Measurements from ENCODE around the gene TMEM131. TPM values are rescaled to one million over a fixed set of nuclear protein-coding genes. Genes with fewer than 3 reads are reported as not detected.

The TMEM131 gene
- total and polyA plus RNA-seq, 10 of the 15 experiments (the other 5 are each of a cell fraction or from before 2014, with no cell fraction given), result 6.0 to 48.2 (median 23.2) TPM

DNA sequence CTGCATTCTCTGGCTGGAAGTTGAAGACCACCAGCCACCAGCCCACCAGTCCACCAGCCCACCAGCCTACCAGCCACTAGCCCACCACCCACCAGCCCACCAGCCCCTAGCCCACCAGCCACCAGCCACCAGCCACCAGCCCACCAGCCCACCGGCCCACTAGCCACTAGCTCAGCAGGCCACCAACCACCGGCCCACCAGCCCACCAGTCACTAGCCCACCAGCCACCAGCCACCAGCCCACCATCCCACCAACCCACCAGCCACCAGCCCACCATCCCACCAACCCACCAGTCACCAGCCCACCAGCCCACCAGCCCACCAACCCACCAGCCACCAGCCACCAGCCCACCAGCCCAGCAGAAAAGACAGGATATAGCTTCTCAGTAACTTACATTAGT is 18.6 kb upstream of the TMEM131 start:
- Histone ChIP-seq H3K9me3 (replicated peaks; ENCODE audit: control insufficient read depth, insufficient read depth, low read length) (no peaks in the 10 kb centered on the region), H4K20me1 (ENCODE audit: control insufficient read depth, insufficient read depth) (no peaks in the 10 kb centered on the region), H3K27me3 (replicated peaks in 1 of 2; ENCODE audit: control insufficient read depth in 2 of 2, insufficient read depth in 2 of 2, low read length in 1 of 2) (no peaks in the 10 kb centered on the region), H3K4me3 (no peak overlapping the region), H2AFZ (ENCODE audit: control insufficient read depth, low read depth, low read length) (no peak overlapping the region), H3K79me2 (ENCODE audit: control insufficient read depth, insufficient read depth, low read length) (no peaks in the 10 kb centered on the region), H3K4me1 (ENCODE audit: control insufficient read depth, insufficient read depth, low read length) (peaks cover 55% of the 10 kb centered on the region), H3K27ac (ENCODE audit: control insufficient read depth, insufficient read depth) (peak overlapping the region; percentile 97), H3K9ac (ENCODE audit: control insufficient read depth, insufficient read depth, low read length) (no peak overlapping the region), H3K36me3 (ENCODE audit: control insufficient read depth in 2 of 2, insufficient read depth in 2 of 2, low read length in 1 of 2) (no peaks in the 10 kb centered on the region), H3K4me2 (ENCODE audit: control insufficient read depth, insufficient read depth) (peak overlapping the region; percentile 98)
- TF ChIP-seq, protein P1, sequence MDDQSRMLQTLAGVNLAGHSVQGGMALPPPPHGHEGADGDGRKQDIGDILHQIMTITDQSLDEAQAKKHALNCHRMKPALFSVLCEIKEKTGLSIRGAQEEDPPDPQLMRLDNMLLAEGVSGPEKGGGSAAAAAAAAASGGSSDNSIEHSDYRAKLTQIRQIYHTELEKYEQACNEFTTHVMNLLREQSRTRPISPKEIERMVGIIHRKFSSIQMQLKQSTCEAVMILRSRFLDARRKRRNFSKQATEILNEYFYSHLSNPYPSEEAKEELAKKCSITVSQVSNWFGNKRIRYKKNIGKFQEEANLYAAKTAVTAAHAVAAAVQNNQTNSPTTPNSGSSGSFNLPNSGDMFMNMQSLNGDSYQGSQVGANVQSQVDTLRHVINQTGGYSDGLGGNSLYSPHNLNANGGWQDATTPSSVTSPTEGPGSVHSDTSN (IDR thresholded peaks at IDR 0.05; ENCODE audit: insufficient replicate concordance, low read depth, low read length), result no peak
- TF ChIP-seq, protein P2, sequence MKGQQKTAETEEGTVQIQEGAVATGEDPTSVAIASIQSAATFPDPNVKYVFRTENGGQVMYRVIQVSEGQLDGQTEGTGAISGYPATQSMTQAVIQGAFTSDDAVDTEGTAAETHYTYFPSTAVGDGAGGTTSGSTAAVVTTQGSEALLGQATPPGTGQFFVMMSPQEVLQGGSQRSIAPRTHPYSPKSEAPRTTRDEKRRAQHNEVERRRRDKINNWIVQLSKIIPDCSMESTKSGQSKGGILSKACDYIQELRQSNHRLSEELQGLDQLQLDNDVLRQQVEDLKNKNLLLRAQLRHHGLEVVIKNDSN (IDR thresholded peaks at IDR 0.05; ENCODE audit: borderline replicate concordance, extremely low read length, insufficient read depth, low read depth, low read length), result no peak
- TF ChIP-seq RUNX3 (IDR thresholded peaks at IDR 0.05; ENCODE audit: low read length), result no peak
- TF ChIP-seq, protein P3, sequence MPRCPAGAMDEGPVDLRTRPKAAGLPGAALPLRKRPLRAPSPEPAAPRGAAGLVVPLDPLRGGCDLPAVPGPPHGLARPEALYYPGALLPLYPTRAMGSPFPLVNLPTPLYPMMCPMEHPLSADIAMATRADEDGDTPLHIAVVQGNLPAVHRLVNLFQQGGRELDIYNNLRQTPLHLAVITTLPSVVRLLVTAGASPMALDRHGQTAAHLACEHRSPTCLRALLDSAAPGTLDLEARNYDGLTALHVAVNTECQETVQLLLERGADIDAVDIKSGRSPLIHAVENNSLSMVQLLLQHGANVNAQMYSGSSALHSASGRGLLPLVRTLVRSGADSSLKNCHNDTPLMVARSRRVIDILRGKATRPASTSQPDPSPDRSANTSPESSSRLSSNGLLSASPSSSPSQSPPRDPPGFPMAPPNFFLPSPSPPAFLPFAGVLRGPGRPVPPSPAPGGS (IDR thresholded peaks at IDR 0.05; ENCODE audit: borderline replicate concordance, insufficient read depth, low read depth, low read length, poor library complexity, severe bottlenecking), result no peak
- TF ChIP-seq NFYB (IDR thresholded peaks at IDR 0.05; ENCODE audit: insufficient read depth, low read depth, low read length), result no peak
- no peak for TF ChIP-seq IKZF1 (conservative IDR thresholded peaks at IDR 0.05)
- TF ChIP-seq EZH2 (IDR thresholded peaks at IDR 0.05; ENCODE audit: borderline replicate concordance, control insufficient read depth, low read depth, low read length), result no peak
- no peak for TF ChIP-seq ZNF207 (IDR thresholded peaks at IDR 0.05; ENCODE audit: borderline replicate concordance)
- TF ChIP-seq, protein P4, sequence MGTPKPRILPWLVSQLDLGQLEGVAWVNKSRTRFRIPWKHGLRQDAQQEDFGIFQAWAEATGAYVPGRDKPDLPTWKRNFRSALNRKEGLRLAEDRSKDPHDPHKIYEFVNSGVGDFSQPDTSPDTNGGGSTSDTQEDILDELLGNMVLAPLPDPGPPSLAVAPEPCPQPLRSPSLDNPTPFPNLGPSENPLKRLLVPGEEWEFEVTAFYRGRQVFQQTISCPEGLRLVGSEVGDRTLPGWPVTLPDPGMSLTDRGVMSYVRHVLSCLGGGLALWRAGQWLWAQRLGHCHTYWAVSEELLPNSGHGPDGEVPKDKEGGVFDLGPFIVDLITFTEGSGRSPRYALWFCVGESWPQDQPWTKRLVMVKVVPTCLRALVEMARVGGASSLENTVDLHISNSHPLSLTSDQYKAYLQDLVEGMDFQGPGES (IDR thresholded peaks at IDR 0.05), result no peak
- TF ChIP-seq LARP7 (IDR thresholded peaks at IDR 0.05), result no peak
- TF ChIP-seq STAT1 (conservative IDR thresholded peaks at IDR 0.05), result no peak
- TF ChIP-seq PML (IDR thresholded peaks at IDR 0.05; ENCODE audit: low read length), result no peak
- no peak for TF ChIP-seq HCFC1 (IDR thresholded peaks at IDR 0.05; ENCODE audit: low read length)
- no peak for TF ChIP-seq WRNIP1 (IDR thresholded peaks at IDR 0.05; ENCODE audit: borderline replicate concordance, low read depth, low read length)
- TF ChIP-seq DPF2 (IDR thresholded peaks at IDR 0.05), result no peak
- TF ChIP-seq RB1 (IDR thresholded peaks at IDR 0.05; ENCODE audit: borderline replicate concordance), result no peak
- in situ Hi-C loops (cut with MboI) (loop anchor here (25.0 kb wide), 1 partner anchor 1952 kb away; no protein-coding TSS in a partner anchor), intact Hi-C loops (cut with micrococcal nuclease; ENCODE audit: unreplicated experiment) (loop anchor here (5.0 to 10.0 kb wide), 2 partner anchors 73 to 450 kb away; partner anchors contain the start of gene VWA3B)
- ChIA-PET POLR2A (interaction anchor here (0.6 to 1.6 kb wide), 2 partner anchors 12 to 63 kb away, joined by 4 to 7 read pairs; no protein-coding TSS in a partner anchor), RAD21 (ENCODE audit: unreplicated experiment) (interaction anchor here (1.3 to 3.8 kb wide), 3 partner anchors 12 to 60 kb away, joined by 3 to 26 read pairs (median 5); no protein-coding TSS in a partner anchor), SMC1A (ENCODE audit: uncharacterized antibody, unreplicated experiment) (interaction anchor here (1.0 to 1.7 kb wide), 2 partner anchors 14 to 108 kb away, joined by 3 to 6 read pairs; no protein-coding TSS in a partner anchor), CTCF (interaction anchor here (1.3 to 2.3 kb wide), 2 partner anchors 10 to 12 kb away, joined by 5 to 9 read pairs; no protein-coding TSS in a partner anchor)
- FAIRE-seq (no peak), DNase-seq (ENCODE audit: low read depth, low spot score) (no peak), ATAC-seq (no peak)
- BruUV-seq (replicated peaks), result no TSS peak
- WGBS (ENCODE audit: insufficient coverage, insufficient replicate concordance, low lambda C conversion rate, missing lambda C conversion rate), result 100% methylated on average over 2 of the region's 2 CpGs

Data from GM12878 (cell line).